Measurements from ENCODE around the gene F10.
"Not testable (repeated sequence)": the region's sequence is repeated elsewhere in the genome, so short reads cannot be mapped to it uniquely, and the experiment has no call there.

F10 gene

DNA sequence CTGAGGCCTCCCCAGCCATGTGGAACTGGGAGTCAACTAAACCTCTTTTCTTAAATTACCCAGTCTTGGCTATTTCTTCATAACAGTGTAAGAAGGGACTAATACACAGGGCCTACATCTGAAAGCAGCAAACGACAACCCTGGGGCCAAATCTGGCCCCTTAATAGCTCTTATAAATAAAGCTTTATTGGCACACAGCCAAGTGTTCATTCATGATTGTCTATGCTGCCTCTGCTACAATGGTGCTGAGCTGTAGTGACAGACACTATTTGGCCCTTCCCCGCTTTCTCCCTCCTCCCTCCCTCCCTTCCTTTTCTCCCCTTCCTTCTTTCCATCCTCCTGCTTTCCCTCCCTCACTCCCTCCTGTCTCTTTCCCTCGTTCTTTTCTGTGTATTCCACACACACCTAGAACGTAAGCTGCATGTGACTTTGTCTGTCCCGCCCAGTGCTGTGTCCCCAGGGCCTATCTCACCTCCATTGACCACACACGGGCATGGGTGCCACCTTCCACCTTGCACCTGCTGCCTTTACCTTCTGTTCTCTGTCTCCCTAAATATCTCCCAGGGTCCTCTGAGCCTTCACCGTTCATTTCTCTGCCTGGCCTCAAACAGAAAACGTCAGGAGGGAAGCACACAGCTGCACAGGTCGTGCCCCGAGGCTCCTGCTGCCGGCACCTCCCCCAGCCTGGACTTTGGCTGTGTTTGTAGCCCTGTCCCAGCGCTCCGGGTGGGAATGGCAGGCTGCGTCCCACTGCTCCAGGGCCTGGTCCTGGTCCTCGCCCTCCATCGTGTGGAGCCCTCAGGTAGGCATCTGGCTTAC, 35.5 kb downstream of the F10 start, which contains the start of gene PROZ:
Gene PROZ (plus strand): TSS at position 720 of the 819 bp plus-strand sequence. CDS start 13 bp downstream, at position 733.
- no peaks in the 10 kb centered on the region for H3K9me3 ChIP-seq (ENCODE audit: insufficient read depth, low read length)
- peaks cover 5% of the 10 kb centered on the region for H3K4me1 ChIP-seq (ENCODE audit: insufficient read depth, insufficient read length)
- no peak for TF ChIP-seq ZNF274 (IDR thresholded peaks at IDR 0.05; ENCODE audit: low read depth, low read length)
- no peak for TF ChIP-seq YY1 (IDR thresholded peaks at IDR 0.05; ENCODE audit: insufficient read depth, insufficient read length)
- TF ChIP-seq SUZ12 (IDR thresholded peaks at IDR 0.05; ENCODE audit: extremely low read depth, insufficient read depth, insufficient read length): no peak
- no peaks in the 10 kb centered on the region for H3K36me3 ChIP-seq (ENCODE audit: insufficient read depth, insufficient read length, low read length)
- no peak within 1 kb of the TSS for H3K4me3 ChIP-seq (ENCODE audit: insufficient read length, low read depth)
- no peak for DNase-seq (ENCODE audit: low read depth, low spot score)
- H3K27me3 ChIP-seq (ENCODE audit: insufficient read depth, insufficient read length): peaks cover 16% of the 10 kb centered on the region
- H3K9ac ChIP-seq (ENCODE audit: insufficient read length, low read depth): peak within 1 kb of the TSS; percentile 26

DNA sequence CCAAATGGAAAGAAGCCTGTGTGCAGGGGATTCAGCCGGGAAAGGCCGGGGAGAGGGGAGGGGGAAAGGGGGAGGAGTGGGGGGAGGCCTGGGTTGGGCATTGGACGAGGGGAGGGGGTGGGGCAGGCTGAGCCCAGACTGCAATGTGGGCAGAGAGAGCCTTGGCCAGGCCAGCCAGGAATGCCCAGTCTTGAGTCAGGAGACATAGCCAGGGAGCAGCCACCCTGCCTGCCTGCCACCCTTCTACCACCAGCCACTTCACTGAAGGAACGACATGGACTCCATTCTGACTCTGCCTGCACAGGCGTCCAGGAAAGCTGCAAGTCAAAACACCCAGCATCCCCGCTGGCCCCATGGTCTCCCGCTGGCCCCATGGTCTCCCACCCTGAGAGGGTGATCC, 36.3 kb downstream of the F10 start:
- TF ChIP-seq SUZ12 (IDR thresholded peaks at IDR 0.05; ENCODE audit: extremely low read depth, insufficient read depth, insufficient read length) (no peak), YY1 (IDR thresholded peaks at IDR 0.05; ENCODE audit: insufficient read depth, insufficient read length) (no peak), ZNF274 (IDR thresholded peaks at IDR 0.05; ENCODE audit: low read depth, low read length) (no peak)
- H3K9ac ChIP-seq (ENCODE audit: insufficient read length, low read depth): peak overlapping the region; percentile 26
- peaks cover 17% of the 10 kb centered on the region for H3K27me3 ChIP-seq (ENCODE audit: insufficient read depth, insufficient read length)
- no peaks in the 10 kb centered on the region for H3K9me3 ChIP-seq (ENCODE audit: insufficient read depth, low read length)
- no peaks in the 10 kb centered on the region for H3K36me3 ChIP-seq (ENCODE audit: insufficient read depth, insufficient read length, low read length)
- peaks cover 5% of the 10 kb centered on the region for H3K4me1 ChIP-seq (ENCODE audit: insufficient read depth, insufficient read length)
- no peak for DNase-seq (ENCODE audit: low read depth, low spot score)
- H3K4me3 ChIP-seq (ENCODE audit: insufficient read length, low read depth): no peak overlapping the region

DNA sequence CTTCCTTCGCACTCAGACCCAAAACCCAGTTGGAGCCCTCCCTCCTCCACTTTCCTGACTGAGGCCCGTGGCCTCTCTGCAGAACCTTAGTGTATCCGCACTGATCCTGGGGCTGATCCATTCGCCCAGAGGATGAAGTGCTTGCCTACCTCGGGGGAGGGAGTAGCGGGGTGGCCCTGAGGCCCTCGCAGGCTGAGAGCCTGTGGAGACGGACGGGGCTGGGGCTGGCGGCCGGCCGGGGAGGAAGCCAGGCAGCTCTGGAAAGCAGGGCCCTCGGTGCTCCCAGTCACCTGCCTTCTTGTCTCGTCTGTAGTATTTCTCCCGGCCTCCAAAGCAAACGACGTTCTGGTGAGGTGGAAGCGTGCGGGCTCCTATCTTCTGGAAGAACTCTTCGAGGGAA, 37.1 kb downstream of the F10 start:
- Histone ChIP-seq H3K9me3 (ENCODE audit: insufficient read depth, low read length) (no peaks in the 10 kb centered on the region), H3K4me3 (ENCODE audit: insufficient read length, low read depth) (no peak overlapping the region), H3K36me3 (ENCODE audit: insufficient read depth, insufficient read length, low read length) (peaks cover 2% of the 10 kb centered on the region), H3K27me3 (ENCODE audit: insufficient read depth, insufficient read length) (peaks cover 17% of the 10 kb centered on the region), H3K4me1 (ENCODE audit: insufficient read depth, insufficient read length) (peaks cover 5% of the 10 kb centered on the region), H3K9ac (ENCODE audit: insufficient read length, low read depth) (no peak overlapping the region)
- no peak for DNase-seq (ENCODE audit: low read depth, low spot score)
- no peak for TF ChIP-seq YY1 (IDR thresholded peaks at IDR 0.05; ENCODE audit: insufficient read depth, insufficient read length)
- no peak for TF ChIP-seq SUZ12 (IDR thresholded peaks at IDR 0.05; ENCODE audit: extremely low read depth, insufficient read depth, insufficient read length)
- TF ChIP-seq ZNF274 (IDR thresholded peaks at IDR 0.05; ENCODE audit: low read depth, low read length): no peak

DNA sequence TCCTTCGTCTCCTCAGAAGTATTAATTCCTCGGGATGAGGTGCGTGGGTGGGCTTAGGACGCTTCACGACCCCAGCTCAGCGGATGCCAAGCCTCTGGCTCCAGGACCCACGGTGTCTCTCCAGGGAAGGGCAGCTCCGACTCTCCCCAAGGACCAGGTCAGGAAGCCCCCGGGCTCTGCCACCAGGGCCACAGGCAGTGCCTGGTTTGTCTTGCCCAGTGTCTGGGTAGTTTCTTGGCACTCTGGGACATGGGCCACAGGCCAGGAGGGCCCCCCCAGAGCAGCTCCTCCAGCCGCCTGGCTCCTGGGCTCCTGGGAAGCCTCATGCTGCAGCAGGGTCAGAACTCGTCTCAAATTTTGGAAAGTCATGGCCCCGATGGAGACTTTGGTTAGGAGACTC, 38.4 kb downstream of the F10 start:
- H3K9ac ChIP-seq (ENCODE audit: insufficient read length, low read depth): no peak overlapping the region
- DNase-seq (ENCODE audit: low read depth, low spot score): no peak
- TF ChIP-seq YY1 (IDR thresholded peaks at IDR 0.05; ENCODE audit: insufficient read depth, insufficient read length) (no peak), SUZ12 (IDR thresholded peaks at IDR 0.05; ENCODE audit: extremely low read depth, insufficient read depth, insufficient read length) (no peak), ZNF274 (IDR thresholded peaks at IDR 0.05; ENCODE audit: low read depth, low read length) (no peak)
- no peak overlapping the region for H3K4me3 ChIP-seq (ENCODE audit: insufficient read length, low read depth)
- peaks cover 5% of the 10 kb centered on the region for H3K4me1 ChIP-seq (ENCODE audit: insufficient read depth, insufficient read length)
- H3K36me3 ChIP-seq (ENCODE audit: insufficient read depth, insufficient read length, low read length): peaks cover 6% of the 10 kb centered on the region
- H3K27me3 ChIP-seq (ENCODE audit: insufficient read depth, insufficient read length): peaks cover 17% of the 10 kb centered on the region
- no peaks in the 10 kb centered on the region for H3K9me3 ChIP-seq (ENCODE audit: insufficient read depth, low read length)

DNA sequence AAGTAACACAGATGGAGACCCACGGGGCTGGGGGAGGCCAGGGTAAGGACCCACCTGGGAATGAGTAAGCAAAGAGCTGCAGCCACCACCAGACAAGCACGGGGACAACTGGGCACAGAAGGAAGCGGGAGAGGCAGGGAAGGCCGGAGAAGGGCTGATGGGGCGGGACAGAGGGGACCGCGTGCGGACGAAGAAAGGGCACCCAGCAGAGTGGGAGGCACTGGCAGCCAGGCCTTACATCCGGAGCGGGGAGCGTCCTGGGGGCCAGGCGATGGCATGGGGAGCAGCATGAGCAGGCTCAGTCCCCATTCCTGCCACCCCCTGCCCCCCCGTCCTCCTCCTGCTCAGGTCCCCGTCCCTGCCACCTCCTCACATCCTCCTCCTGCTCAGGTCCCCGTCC, 38.8 kb downstream of the F10 start:
- no peaks in the 10 kb centered on the region for H3K9me3 ChIP-seq (ENCODE audit: insufficient read depth, low read length)
- H3K4me3 ChIP-seq (ENCODE audit: insufficient read length, low read depth): no peak overlapping the region
- TF ChIP-seq YY1 (IDR thresholded peaks at IDR 0.05; ENCODE audit: insufficient read depth, insufficient read length) (no peak), ZNF274 (IDR thresholded peaks at IDR 0.05; ENCODE audit: low read depth, low read length) (no peak), SUZ12 (IDR thresholded peaks at IDR 0.05; ENCODE audit: extremely low read depth, insufficient read depth, insufficient read length) (no peak)
- peaks cover 10% of the 10 kb centered on the region for H3K36me3 ChIP-seq (ENCODE audit: insufficient read depth, insufficient read length, low read length)
- no peak overlapping the region for H3K9ac ChIP-seq (ENCODE audit: insufficient read length, low read depth)
- peaks cover 17% of the 10 kb centered on the region for H3K27me3 ChIP-seq (ENCODE audit: insufficient read depth, insufficient read length)
- peaks cover 5% of the 10 kb centered on the region for H3K4me1 ChIP-seq (ENCODE audit: insufficient read depth, insufficient read length)
- DNase-seq (ENCODE audit: low read depth, low spot score): no peak

DNA sequence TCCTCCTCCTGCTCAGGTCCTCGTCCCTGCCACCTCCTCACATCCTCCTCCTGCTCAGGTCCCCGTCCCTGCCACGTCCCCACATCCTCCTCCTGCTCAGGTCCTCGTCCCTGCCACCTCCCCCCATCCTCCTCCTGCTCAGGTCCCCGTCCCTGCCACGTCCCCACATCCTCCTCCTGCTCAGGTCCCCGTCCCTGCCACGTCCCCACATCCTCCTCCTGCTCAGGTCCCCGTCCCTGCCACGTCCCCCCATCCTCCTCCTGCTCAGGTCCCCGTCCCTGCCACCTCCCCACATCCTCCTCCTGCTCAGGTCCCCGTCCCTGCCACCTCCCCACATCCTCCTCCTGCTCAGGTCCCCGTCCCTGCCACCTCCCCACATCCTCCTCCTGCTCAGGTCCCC, 39.4 kb downstream of the F10 start:
- H3K4me3 ChIP-seq (ENCODE audit: insufficient read length, low read depth); H3K4me1 ChIP-seq (ENCODE audit: insufficient read depth, insufficient read length): not testable (repeated sequence)

DNA sequence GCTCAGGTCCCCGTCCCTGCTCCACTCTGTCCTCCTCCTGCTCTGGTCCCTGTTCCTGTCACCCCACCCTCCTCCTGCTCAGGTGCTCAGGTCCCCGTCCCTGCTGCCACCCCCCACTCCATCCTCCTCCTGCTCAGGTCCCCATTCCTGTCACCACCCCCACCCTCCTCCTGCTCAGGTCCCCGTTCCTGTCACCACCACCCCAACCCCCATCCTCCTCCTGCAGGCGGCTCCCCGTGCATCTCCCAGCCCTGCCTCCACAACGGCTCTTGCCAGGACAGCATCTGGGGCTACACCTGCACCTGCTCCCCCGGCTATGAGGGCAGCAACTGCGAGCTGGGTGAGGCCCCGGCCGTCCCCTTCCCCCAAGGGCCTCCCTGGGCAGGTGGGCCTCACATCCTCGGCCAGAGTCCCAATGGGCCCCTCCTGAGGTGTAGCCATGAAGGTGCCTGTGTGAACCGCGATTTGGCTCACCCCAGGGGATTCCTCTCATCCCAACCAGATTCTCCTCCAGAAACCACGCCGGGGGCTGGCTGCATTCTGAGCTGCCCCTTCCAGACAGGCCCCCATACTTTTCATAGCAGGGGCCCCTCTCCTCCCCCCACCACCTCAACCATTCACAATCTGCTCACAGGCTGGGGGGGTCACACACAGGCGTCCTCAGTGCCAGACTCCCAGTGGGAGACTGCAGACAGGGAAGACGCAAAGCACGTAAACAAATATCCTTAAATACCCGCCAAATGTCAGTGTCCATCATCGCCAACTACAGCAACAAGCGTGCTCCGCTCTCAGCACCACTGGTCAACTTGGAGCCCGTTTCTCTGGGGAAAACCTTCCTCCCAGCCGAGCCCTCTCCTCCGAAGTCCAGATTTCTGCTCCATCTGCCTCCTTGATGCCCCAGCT, 40.4 kb downstream of the F10 start:
- no peak overlapping the region for H3K4me3 ChIP-seq (ENCODE audit: insufficient read length, low read depth)
- H3K4me1 ChIP-seq (ENCODE audit: insufficient read depth, insufficient read length): peaks cover 2% of the 10 kb centered on the region
- H3K9me3 ChIP-seq (ENCODE audit: insufficient read depth, low read length): no peaks in the 10 kb centered on the region
- peaks cover 17% of the 10 kb centered on the region for H3K27me3 ChIP-seq (ENCODE audit: insufficient read depth, insufficient read length)
- peaks cover 19% of the 10 kb centered on the region for H3K36me3 ChIP-seq (ENCODE audit: insufficient read depth, insufficient read length, low read length)
- TF ChIP-seq YY1 (IDR thresholded peaks at IDR 0.05; ENCODE audit: insufficient read depth, insufficient read length) (no peak), SUZ12 (IDR thresholded peaks at IDR 0.05; ENCODE audit: extremely low read depth, insufficient read depth, insufficient read length) (no peak), ZNF274 (IDR thresholded peaks at IDR 0.05; ENCODE audit: low read depth, low read length) (no peak)
- no peak for DNase-seq (ENCODE audit: low read depth, low spot score)
- no peak overlapping the region for H3K9ac ChIP-seq (ENCODE audit: insufficient read length, low read depth)

More for the DNA sequence above, 39.4 kb downstream of the F10 start:
- Histone ChIP-seq H3K27me3 (ENCODE audit: insufficient read depth, insufficient read length) (peaks cover 17% of the 10 kb centered on the region), H3K36me3 (ENCODE audit: insufficient read depth, insufficient read length, low read length) (peaks cover 14% of the 10 kb centered on the region)
- not testable (repeated sequence) for H3K9me3 ChIP-seq (ENCODE audit: insufficient read depth, low read length); H3K9ac ChIP-seq (ENCODE audit: insufficient read length, low read depth); DNase-seq (ENCODE audit: low read depth, low spot score)

Measured in NT2/D1 (cell line).